COLO668 (cell line): ENCODE data around the gene PANX3.

Source experiments
- DNase-seq: peaks from one replicate; lab custom pipeline; 2025; ENCODE audit not compliant: unreplicated experiment; lab: John Stamatoyannopoulos, UW

Gene PANX3

GRCh38 chr11:124656774-124657630, 45.8 kb downstream of the PANX3 start:
- DNase-seq, result no peak

DNA sequence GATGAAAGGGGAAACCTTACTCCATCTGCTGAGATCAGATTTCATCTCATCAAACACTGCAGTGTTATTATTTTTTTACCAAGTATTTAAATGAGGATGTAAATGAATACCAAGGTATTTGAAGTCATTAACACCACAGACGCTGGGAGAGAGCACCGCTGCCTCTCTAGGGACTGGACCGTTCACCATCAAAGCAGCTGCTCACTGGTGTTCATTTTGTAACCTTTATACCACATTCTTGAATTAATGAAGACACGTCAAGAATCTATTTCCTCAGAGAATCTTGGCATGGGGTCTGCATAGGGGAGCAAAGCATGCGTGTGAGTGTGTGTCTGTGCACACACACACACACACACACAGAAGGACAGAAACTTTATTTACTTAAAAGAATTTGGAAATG, 46.7 kb downstream of the PANX3 start:
- no peak for DNase-seq

GRCh38 chr11:124658501-124658900, 47.3 kb downstream of the PANX3 start:
- DNase-seq, result no peak

DNA sequence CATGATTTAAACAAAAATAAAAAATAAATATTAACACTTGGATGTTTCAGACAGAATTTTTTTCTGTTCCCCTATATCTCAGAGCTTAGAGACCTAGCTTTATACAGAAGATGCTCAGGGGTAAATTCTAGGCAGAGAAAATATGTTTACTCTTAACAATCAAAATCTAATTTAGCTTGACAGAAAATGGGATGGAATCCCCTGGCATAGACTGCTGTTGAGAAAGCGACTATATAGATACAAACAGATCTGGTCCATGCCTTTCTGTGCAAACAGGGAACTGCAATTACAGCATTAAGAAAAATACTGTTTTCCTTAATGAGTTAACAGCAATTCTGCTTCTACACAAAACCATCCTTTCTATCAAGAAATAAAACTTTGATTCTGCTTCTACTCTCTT, 47.8 kb downstream of the PANX3 start:
- no peak for DNase-seq

DNA sequence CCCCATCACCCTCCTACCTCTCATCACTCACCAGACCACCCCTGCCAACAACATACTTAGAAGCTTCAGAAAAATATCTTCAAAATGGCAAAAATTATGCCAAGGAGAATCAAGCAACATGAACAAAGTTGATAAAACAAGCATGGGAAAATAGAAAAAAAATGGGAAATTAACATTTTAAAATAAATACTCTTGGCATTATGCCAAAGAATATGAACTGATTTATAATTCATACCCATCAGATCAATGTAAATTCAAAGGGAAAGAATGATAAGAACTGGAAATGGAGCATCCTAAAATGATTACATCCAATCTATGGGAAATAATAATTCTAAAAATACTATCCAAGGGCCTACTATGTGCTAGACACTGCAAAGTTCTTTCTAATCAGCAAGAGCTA, 50.3 kb downstream of the PANX3 start:
- no peak for DNase-seq

GRCh38 chr11:124662106-124662505, 50.9 kb downstream of the PANX3 start:
- no peak for DNase-seq

- no peak for DNase-seq
Measured at GRCh38 chr11:124663861-124664260, 52.6 kb downstream of the PANX3 start.

DNA sequence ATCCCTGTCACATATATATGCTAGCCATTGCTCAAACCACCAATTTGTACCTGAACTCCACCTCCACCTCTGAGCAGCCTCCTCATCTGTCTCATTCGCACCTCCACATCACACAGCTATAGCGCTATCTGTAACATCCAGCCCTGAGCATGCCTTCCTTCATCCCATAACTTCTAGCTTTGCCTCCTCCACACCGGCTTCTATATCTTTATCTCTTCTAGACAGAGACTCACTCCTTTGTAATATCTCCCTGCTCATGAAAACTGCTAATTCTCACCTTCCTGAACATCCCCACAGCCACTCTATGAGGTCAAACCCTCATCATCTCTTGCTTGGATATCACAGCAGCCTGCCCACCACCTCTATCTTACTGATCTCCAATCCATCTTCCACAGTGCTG, 56.4 kb downstream of the PANX3 start:
- DNase-seq, result no peak

DNA sequence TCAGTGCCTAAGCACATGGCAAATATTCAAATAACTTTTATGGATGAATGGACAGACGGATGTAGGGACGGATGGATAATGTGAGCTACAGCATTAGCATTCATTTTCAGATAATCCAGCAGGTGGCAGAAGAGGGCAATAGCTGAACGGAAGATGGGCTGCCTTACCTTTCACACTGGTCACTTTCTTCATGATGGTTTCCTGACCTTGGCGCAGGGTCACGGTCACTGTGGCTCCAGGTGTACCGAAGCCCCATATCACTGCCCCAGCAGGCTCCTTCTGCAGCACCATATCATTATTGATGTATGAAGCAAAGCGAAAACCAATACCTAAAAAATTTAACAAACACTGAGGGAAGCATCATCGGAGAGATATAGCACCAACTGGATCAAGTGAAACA, 58.0 kb downstream of the PANX3 start:
- peak; percentile 34 for DNase-seq
